Liver (tissue), 3 donors: ENCODE data around the gene PTTG1IP.

ENCODE experiments used
- CTCF ChIP-seq: fragments of 150-350 bp; IDR thresholded peaks from 2 replicates; pipeline ENCODE4 v1.5.1; 2017; ENCODE audit warnings: improper control_type of control experiment, low read depth, low read length; ENCODE audit not compliant: missing input control
- FOXA1 ChIP-seq: IDR thresholded peaks from 2 replicates; pipeline ENCODE4 v1.6.1; 2016; ENCODE audit warnings: antibody characterized with exemption
- RAD21 ChIP-seq, 2 donors: IDR thresholded peaks; 2 replicates each; pipeline ENCODE4 v1.6.1; 2016; ENCODE audit warnings: antibody characterized with exemption in 2 of 2, mild to moderate bottlenecking in 2 of 2
- REST ChIP-seq: IDR thresholded peaks from 2 replicates; pipeline ENCODE4 v1.6.1; 2016; ENCODE audit warnings: antibody characterized with exemption, mild to moderate bottlenecking
- YY1 ChIP-seq: IDR thresholded peaks from 2 replicates; pipeline ENCODE4 v1.6.1; 2016; ENCODE audit warnings: antibody characterized with exemption, mild to moderate bottlenecking
- ZBTB33 ChIP-seq: IDR thresholded peaks from 2 replicates; pipeline ENCODE4 v1.6.1; 2016; ENCODE audit warnings: antibody characterized with exemption
- donor health status: healthy.
- donor health status: healthy.

- no peak for TF ChIP-seq CTCF
- no peak for TF ChIP-seq YY1
- TF ChIP-seq RAD21 (IDR thresholded peaks at IDR 0.05), result no peak
- TF ChIP-seq ZBTB33, result no peak
- TF ChIP-seq FOXA1, result no peak
- TF ChIP-seq REST, result no peak
Observed at GRCh38 chr21:44837537-44837936, 36.0 kb downstream of the PTTG1IP start.
